Naive B cell (primary cell): ENCODE data around the gene TIMM10. TPM values are rescaled to one million over a fixed set of nuclear protein-coding genes. Genes with fewer than 3 reads are reported as not detected.
"Not testable (repeated sequence)": the region's sequence is repeated elsewhere in the genome, so short reads cannot be mapped to it uniquely, and the experiment has no call there.

Experiments
- ATAC-seq, 2 donors: fragments of 150-1000 bp; cut with Tn5 transposase; 2 replicates each; pipeline ENCODE4 v1.10.0; 2021; ENCODE audit warnings: low read depth in 2 of 2, mild to moderate bottlenecking in 2 of 2, moderate library complexity in 2 of 2
- DNase-seq: peaks from one replicate; pipeline ENCODE4 v3.0.0; 2022
- H3K27ac Mint-ChIP-seq, 6 donors: one replicate each; pipeline ENCODE4 v1.8.0; 2020 to 2022; ENCODE audit warnings: mild to moderate bottlenecking in 6 of 6, mixed read lengths in 6 of 6, moderate library complexity in 5 of 6, inconsistent platforms in 2 of 6
- H3K27me3 Mint-ChIP-seq, 3 donors: one replicate each; pipeline ENCODE4 v1.8.0; 2021 to 2022; ENCODE audit warnings: mixed read lengths in 3 of 3, mild to moderate bottlenecking in 1 of 3
- H3K36me3 Mint-ChIP-seq, 2 donors: one replicate each; pipeline ENCODE4 v1.8.0; 2020 to 2022; ENCODE audit warnings: mixed read lengths in 2 of 2, inconsistent platforms in 1 of 2, mild to moderate bottlenecking in 1 of 2
- H3K4me1 Mint-ChIP-seq, 3 donors: one replicate each; pipeline ENCODE4 v1.8.0; 2020 to 2022; ENCODE audit warnings: mixed read lengths in 3 of 3, inconsistent platforms in 1 of 3, mild to moderate bottlenecking in 1 of 3, moderate library complexity in 1 of 3
- H3K4me3 Mint-ChIP-seq, 8 donors: one replicate each; pipeline ENCODE4 v1.8.0; 2020 to 2022; ENCODE audit warnings: mild to moderate bottlenecking in 8 of 8, mixed read lengths in 8 of 8, moderate library complexity in 8 of 8, inconsistent platforms in 2 of 8
- H3K9me3 Mint-ChIP-seq, 7 donors: one replicate each; pipeline ENCODE4 v1.8.0; 2020 to 2022; ENCODE audit warnings: mixed read lengths in 7 of 7, mild to moderate bottlenecking in 5 of 7, inconsistent platforms in 2 of 7, moderate library complexity in 1 of 7
- polyA plus RNA-seq, 6 donors: library from polyadenylated mRNA; unstranded; fragments of 300-500 nt; fragmentation: Illumina TruSeq; gene quantifications; one replicate each; pipeline ENCODE4 v1.2.3, GENCODE V29; 2021; ENCODE audit warnings: low read depth in 6 of 6

Gene TIMM10
- polyA plus RNA-seq, 6 donors from 2014 or later = 64.9 to 105 (median 79.9) TPM

GRCh38 chr11:57552479-57552878 lies 21.9 kb upstream of the TIMM10 start:
- peaks cover 0 to 28% of the 10 kb centered on the region in 2 donors for H3K36me3 Mint-ChIP-seq
- peaks cover 11 to 12% (median 12%) of the 10 kb centered on the region in 3 donors for H3K4me1 Mint-ChIP-seq
- H3K4me3 Mint-ChIP-seq = no peak overlapping the region
- H3K9me3 Mint-ChIP-seq = no peaks in the 10 kb centered on the region
- ATAC-seq = no peak
- H3K27ac Mint-ChIP-seq = no peak overlapping the region
- no peak for DNase-seq
- no peaks in the 10 kb centered on the region for H3K27me3 Mint-ChIP-seq

DNA sequence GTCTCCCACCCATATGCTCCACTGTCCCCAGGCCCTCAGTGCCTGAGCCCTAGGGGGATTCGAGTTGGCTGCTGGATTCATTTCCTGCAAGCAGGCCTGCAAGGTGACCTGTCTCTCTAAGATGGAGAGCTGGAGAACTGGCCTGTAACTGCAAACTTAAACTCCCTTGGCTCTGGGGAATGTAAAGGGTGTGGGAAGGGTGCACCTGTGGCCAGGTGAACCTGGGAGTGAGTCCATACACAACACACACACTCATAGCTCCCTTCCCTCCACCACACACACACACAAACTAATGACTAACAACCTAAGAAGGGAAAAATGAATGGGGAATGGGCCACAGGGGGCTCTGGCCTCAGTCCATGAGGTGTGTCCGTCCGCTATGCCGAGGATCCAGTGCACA lies 21.4 kb upstream of the TIMM10 start:
- DNase-seq (no peak), ATAC-seq (no peak)
- H3K4me1 Mint-ChIP-seq = peaks cover 17% of the 10 kb centered on the region in 3 donors
- H3K27ac Mint-ChIP-seq = no peak overlapping the region
- no peaks in the 10 kb centered on the region for H3K27me3 Mint-ChIP-seq
- H3K36me3 Mint-ChIP-seq = peaks cover 0 to 28% of the 10 kb centered on the region in 2 donors
- H3K4me3 Mint-ChIP-seq = no peak overlapping the region
- no peaks in the 10 kb centered on the region for H3K9me3 Mint-ChIP-seq

DNA sequence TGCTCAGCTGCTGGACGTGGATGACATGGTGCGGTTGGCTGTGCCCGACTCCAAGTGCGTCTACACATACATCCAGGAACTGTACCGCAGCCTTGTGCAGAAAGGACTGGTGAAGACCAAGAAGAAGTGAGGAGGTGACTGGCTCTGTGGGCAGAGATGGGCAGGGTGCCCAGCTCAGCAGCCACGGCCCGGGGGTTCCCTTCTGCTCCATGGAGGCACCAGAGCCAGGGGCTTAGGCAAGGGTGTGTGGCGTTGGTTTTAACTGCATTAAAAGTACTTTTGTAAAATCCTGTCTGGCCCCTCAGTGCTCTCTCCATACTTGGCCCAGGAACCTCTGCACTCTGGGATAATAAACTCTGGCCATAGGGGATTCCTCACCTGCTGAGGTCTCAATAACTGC lies 19.4 kb upstream of the TIMM10 start:
- no peak for DNase-seq
- H3K27ac Mint-ChIP-seq = peak overlapping the region in 2 of 6 donors; percentile 51 to 65
- H3K27me3 Mint-ChIP-seq = no peaks in the 10 kb centered on the region
- H3K36me3 Mint-ChIP-seq = peaks cover 0 to 22% of the 10 kb centered on the region in 2 donors
- H3K4me1 Mint-ChIP-seq = peaks cover 17 to 20% (median 17%) of the 10 kb centered on the region in 3 donors
- no peak overlapping the region for H3K4me3 Mint-ChIP-seq
- H3K9me3 Mint-ChIP-seq = no peaks in the 10 kb centered on the region
- no peak for ATAC-seq

- peak overlapping the region; percentile 9 to 93 (median 89) for H3K27ac Mint-ChIP-seq
- H3K9me3 Mint-ChIP-seq = no peaks in the 10 kb centered on the region
- peaks cover 0 to 10% of the 10 kb centered on the region in 2 donors for H3K36me3 Mint-ChIP-seq
- H3K4me3 Mint-ChIP-seq = peak overlapping the region in 5 of 8 donors; percentile 3 to 42 (median 32)
- ATAC-seq (peak; percentile 96 to 99), DNase-seq (peak; percentile 51)
- peaks cover 17 to 22% (median 21%) of the 10 kb centered on the region in 3 donors for H3K4me1 Mint-ChIP-seq
- H3K27me3 Mint-ChIP-seq = no peaks in the 10 kb centered on the region
Observed at GRCh38 chr11:57547854-57548377, 17.4 kb upstream of the TIMM10 start.

DNA sequence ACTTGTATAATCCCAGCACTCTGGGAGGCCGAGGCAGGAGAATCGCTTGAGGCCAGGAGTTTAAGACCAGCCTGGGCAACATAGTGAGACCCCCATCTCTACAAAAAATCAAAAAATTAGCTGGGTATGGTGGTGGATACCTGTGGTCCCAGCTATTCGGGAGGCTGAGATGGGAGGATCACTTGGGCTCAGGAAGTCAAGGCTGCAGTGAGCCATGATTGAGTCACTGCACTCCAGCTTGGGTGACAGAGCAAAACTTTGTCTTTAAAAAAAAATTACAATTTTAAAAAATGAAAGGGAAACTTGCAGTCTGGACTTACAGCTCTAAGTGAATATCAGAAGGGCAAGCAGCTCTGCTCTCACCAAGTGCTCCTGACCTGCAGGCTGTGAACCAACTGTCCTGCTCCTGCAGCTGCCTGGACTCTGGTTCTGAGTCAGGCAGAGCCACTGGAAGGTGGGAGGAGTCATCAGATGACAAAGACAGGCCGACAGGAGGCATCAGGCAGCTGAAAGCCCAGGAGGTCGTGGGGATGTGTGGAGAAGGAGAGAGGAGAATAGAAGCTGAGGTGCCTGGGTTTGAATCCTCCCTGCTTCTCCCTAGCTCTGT lies 16.4 kb upstream of the TIMM10 start:
- Mint-ChIP-seq H3K36me3 (peaks cover 0 to under 1% of the 10 kb centered on the region in 2 donors), H3K9me3 (no peaks in the 10 kb centered on the region), H3K4me1 (peaks cover 17 to 25% (median 22%) of the 10 kb centered on the region in 3 donors), H3K4me3 (peak overlapping the region in 1 of 8 donors; percentile 53), H3K27ac (peak overlapping the region in 4 of 6 donors; percentile 89 to 93 (median 90)), H3K27me3 (no peaks in the 10 kb centered on the region)
- ATAC-seq (no peak), DNase-seq (no peak)

DNA sequence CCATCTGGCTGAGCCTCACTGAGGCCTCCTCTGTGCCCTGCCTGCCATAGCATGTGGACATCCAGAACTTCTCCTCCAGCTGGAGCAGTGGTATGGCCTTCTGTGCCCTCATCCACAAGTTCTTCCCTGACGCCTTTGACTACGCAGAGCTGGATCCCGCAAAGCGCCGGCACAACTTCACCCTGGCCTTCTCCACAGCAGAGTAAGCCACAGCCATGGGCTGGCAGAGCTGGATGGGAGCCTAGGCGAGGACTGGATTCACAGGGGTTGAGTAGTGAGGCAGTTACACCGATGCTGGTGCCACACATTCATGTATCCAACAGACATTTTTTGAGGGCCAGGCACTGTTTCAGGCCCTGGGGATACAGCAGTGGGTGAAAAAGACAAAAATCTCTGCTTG lies 15.9 kb upstream of the TIMM10 start:
- Mint-ChIP-seq H3K36me3 (no peaks in the 10 kb centered on the region), H3K9me3 (no peaks in the 10 kb centered on the region), H3K4me3 (no peak overlapping the region), H3K4me1 (peaks cover 17 to 25% (median 22%) of the 10 kb centered on the region in 3 donors), H3K27ac (peak overlapping the region in 2 of 6 donors; percentile 72 to 93), H3K27me3 (no peaks in the 10 kb centered on the region)
- DNase-seq (no peak), ATAC-seq (no peak)

DNA sequence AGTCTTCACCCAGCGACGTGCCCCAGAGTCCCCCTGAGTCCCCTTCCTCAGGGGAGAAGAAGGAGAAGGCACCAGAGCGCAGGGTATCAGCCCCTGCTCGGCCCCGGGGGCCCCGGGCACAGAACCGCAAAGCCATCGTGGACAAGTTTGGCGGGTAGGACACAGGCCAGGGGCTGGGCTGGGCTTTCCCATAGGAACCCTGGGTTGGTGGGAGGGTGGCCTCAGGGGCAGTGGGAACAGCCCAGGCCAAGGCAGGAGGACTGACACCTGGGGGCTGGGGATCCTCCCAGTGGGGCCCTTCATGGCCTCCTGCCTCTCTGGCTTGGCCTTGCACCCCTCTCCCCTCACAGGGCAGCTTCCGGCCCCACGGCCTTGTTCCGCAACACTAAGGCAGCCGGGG lies 15.3 kb upstream of the TIMM10 start:
- ATAC-seq = no peak
- no peak for DNase-seq
- Mint-ChIP-seq H3K4me3 (no peak overlapping the region), H3K27me3 (no peaks in the 10 kb centered on the region), H3K9me3 (no peaks in the 10 kb centered on the region), H3K4me1 (peaks cover 17 to 25% (median 22%) of the 10 kb centered on the region in 3 donors), H3K27ac (peak overlapping the region in 1 of 6 donors; percentile 85), H3K36me3 (no peaks in the 10 kb centered on the region)

DNA sequence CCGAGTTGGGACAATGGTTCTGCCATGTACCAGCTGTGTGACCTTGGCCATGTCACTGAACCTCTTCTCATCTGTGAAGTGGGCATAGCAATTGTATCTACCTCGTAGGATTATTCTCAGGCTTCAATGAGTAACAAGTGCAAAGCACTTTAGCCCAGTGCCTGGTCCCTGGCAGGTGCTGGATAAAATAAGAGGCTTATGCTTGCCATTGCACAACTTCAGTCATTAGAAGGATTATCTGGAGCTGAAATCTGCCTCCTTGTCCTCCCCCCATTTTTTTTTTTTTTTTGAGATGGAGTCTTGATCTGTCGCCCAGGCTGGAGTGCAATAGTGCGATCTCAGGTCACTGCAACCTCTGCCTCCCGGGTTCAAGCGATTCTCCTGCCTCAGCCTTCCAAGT lies 14.0 kb upstream of the TIMM10 start:
- ATAC-seq (no peak), DNase-seq (no peak)
- Mint-ChIP-seq H3K4me1 (peaks cover 17 to 27% (median 22%) of the 10 kb centered on the region in 3 donors), H3K27ac (peak overlapping the region in 1 of 6 donors; percentile 12), H3K27me3 (no peaks in the 10 kb centered on the region), H3K4me3 (no peak overlapping the region), H3K36me3 (no peaks in the 10 kb centered on the region), H3K9me3 (no peaks in the 10 kb centered on the region)

GRCh38 chr11:57543593-57543992 lies 13.0 kb upstream of the TIMM10 start:
- no peak for ATAC-seq

GRCh38 chr11:57542582-57542981 lies 12.0 kb upstream of the TIMM10 start:
- H3K4me1 Mint-ChIP-seq = peaks cover 7 to 16% (median 12%) of the 10 kb centered on the region in 3 donors
- H3K27ac Mint-ChIP-seq = peak overlapping the region in 4 of 6 donors; percentile 22 to 94 (median 50)
- DNase-seq = no peak
- no peak for ATAC-seq
- no peaks in the 10 kb centered on the region for H3K9me3 Mint-ChIP-seq
- H3K36me3 Mint-ChIP-seq = no peaks in the 10 kb centered on the region
- no peaks in the 10 kb centered on the region for H3K27me3 Mint-ChIP-seq
- H3K4me3 Mint-ChIP-seq = no peak overlapping the region

More at GRCh38 chr11:57543593-57543992, 13.0 kb upstream of the TIMM10 start:
- H3K4me3 Mint-ChIP-seq = no peak overlapping the region
- H3K27me3 Mint-ChIP-seq = no peaks in the 10 kb centered on the region
- no peaks in the 10 kb centered on the region for H3K36me3 Mint-ChIP-seq
- H3K9me3 Mint-ChIP-seq = no peaks in the 10 kb centered on the region
- no peak overlapping the region for H3K27ac Mint-ChIP-seq
- no peak for DNase-seq
- H3K4me1 Mint-ChIP-seq = peaks cover 17 to 25% (median 22%) of the 10 kb centered on the region in 3 donors

DNA sequence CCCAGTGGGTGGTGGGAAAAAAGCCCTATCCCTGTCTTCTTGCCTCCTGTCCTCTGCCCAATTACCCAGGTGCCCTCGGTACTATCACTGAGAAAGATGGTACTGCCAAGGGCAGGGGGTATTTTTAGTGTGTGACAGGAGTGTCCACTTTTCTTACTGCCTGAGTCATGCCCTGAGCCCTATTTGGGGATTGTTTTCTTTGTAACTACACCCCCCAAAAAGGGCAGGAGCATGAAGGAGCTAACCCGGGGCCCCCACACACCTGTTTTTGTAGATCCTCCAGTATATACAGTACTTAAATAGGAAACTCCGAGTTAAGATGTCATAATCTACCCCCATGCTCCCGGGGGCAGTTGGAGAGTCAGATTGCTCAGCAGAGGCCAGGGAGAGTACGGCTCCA lies 10.6 kb upstream of the TIMM10 start:
- Mint-ChIP-seq H3K36me3 (no peaks in the 10 kb centered on the region), H3K4me1 (peaks cover 0 to 10% (median 2%) of the 10 kb centered on the region in 3 donors), H3K4me3 (no peak overlapping the region), H3K27ac (no peak overlapping the region), H3K27me3 (no peaks in the 10 kb centered on the region), H3K9me3 (no peaks in the 10 kb centered on the region)
- ATAC-seq (no peak), DNase-seq (no peak)

- Mint-ChIP-seq H3K27ac (peak overlapping the region in 1 of 6 donors; percentile 42), H3K27me3 (no peaks in the 10 kb centered on the region), H3K4me1 (peaks cover 0 to 10% (median 2%) of the 10 kb centered on the region in 3 donors), H3K9me3 (no peaks in the 10 kb centered on the region), H3K36me3 (no peaks in the 10 kb centered on the region), H3K4me3 (no peak overlapping the region)
- DNase-seq (no peak), ATAC-seq (no peak)
Observed at GRCh38 chr11:57539342-57539741, 8.8 kb upstream of the TIMM10 start.

DNA sequence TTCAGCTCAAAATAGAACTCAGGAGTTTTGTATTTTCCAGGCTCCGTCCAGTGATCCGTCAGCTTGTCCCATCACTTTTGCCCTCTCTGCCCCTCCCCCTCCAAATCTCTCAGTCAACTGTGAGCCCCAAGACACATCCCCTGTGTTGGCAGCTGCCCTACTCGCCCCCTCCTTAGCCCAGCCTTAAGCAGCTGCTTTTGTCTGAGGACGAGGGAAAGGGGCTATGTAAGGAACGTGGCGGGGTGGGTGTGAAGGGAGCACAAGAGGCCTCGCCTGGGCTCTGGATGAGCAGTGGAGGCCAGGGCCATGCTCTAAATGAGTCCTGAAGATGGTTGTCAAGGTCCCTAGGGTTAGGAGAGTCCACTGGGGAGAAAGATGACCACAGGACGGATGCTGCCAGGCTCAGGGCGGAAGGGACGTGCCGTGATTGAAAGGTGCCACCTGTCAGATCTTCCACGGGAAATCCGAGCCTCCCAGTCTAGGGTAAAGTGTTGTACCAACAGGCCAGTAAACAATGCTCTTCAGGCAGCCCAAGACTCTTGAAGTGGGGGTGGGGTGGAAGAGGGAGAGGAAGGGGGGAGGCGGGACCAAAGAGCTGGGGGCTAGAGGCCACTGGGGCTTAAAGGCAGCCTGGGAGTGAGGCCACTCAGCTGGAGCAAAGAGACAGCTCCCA lies 6.5 kb upstream of the TIMM10 start, which contains the start of gene SMTNL1:
TSS of gene SMTNL1 (plus strand) at position 649 of the 673 bp plus-strand sequence. CDS start 5,048 bp downstream, outside the sequence.
- H3K27me3 Mint-ChIP-seq = no peaks in the 10 kb centered on the region
- DNase-seq (no peak), ATAC-seq (no peak)
- no peaks in the 10 kb centered on the region for H3K36me3 Mint-ChIP-seq
- no peak within 1 kb of the TSS for H3K4me3 Mint-ChIP-seq
- H3K9me3 Mint-ChIP-seq = no peaks in the 10 kb centered on the region
- H3K4me1 Mint-ChIP-seq = peaks cover 0 to 2% (median under 1%) of the 10 kb centered on the region in 3 donors
- H3K27ac Mint-ChIP-seq = peak within 1 kb of the TSS in 2 of 6 donors; percentile 84 to 92

- not testable (repeated sequence) for H3K36me3 Mint-ChIP-seq, H3K27me3 Mint-ChIP-seq, H3K9me3 Mint-ChIP-seq, H3K27ac Mint-ChIP-seq, DNase-seq, H3K4me3 Mint-ChIP-seq, ATAC-seq
- peaks cover 10 to 23% (median 19%) of the 10 kb centered on the region in 3 donors for H3K4me1 Mint-ChIP-seq
Observed at GRCh38 chr11:57534449-57534848, 3.9 kb upstream of the TIMM10 start.
